Measurements from ENCODE around the gene AZIN2.

DNA sequence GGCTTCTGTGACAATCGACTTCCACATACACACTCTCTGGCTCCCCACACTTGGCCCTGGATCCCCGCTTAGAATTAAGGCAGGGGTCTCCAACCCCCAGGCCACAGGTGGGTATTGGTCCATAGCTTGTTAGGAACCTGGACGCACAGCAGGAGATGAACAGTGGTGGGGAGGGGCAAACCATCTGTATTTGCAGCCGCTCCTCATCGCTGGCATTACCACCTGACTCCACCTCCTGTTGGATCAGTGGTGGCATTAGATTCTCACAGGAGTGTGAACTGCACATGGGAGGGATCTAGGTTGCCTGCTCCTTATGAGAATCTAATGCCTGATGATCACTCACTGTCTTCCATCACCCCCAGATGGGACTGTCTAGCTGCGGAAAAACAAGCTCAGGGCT, 84.9 kb downstream of the AZIN2 start:
- TF ChIP-seq, protein P1, sequence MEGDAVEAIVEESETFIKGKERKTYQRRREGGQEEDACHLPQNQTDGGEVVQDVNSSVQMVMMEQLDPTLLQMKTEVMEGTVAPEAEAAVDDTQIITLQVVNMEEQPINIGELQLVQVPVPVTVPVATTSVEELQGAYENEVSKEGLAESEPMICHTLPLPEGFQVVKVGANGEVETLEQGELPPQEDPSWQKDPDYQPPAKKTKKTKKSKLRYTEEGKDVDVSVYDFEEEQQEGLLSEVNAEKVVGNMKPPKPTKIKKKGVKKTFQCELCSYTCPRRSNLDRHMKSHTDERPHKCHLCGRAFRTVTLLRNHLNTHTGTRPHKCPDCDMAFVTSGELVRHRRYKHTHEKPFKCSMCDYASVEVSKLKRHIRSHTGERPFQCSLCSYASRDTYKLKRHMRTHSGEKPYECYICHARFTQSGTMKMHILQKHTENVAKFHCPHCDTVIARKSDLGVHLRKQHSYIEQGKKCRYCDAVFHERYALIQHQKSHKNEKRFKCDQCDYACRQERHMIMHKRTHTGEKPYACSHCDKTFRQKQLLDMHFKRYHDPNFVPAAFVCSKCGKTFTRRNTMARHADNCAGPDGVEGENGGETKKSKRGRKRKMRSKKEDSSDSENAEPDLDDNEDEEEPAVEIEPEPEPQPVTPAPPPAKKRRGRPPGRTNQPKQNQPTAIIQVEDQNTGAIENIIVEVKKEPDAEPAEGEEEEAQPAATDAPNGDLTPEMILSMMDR (IDR thresholded peaks at IDR 0.05), result no peak
- no peak for TF ChIP-seq POLR2A (IDR thresholded peaks at IDR 0.05)
